ENCODE measurements around the gene STK26.

Gene STK26

DNA sequence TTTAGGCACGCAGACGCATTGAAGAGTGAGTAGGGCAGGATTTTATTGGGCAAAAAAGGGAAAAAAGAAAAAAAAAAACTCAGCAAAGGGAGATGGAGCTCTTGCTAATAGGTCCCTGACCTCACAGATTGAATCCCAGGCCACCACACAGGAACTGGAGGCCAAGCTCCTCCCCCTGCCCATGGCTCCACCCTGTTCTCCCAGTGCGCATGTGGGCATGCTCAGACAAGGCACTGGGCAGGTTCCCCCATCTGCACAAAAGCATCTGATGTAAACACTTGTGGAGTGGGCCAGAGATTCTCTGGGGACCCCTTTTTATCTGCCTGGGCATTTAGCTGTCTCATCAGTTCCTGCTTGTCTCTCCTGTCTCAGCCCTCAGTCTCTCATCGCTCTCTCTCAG lies 95.3 kb downstream of the STK26 start:
- TF ChIP-seq, protein P1, sequence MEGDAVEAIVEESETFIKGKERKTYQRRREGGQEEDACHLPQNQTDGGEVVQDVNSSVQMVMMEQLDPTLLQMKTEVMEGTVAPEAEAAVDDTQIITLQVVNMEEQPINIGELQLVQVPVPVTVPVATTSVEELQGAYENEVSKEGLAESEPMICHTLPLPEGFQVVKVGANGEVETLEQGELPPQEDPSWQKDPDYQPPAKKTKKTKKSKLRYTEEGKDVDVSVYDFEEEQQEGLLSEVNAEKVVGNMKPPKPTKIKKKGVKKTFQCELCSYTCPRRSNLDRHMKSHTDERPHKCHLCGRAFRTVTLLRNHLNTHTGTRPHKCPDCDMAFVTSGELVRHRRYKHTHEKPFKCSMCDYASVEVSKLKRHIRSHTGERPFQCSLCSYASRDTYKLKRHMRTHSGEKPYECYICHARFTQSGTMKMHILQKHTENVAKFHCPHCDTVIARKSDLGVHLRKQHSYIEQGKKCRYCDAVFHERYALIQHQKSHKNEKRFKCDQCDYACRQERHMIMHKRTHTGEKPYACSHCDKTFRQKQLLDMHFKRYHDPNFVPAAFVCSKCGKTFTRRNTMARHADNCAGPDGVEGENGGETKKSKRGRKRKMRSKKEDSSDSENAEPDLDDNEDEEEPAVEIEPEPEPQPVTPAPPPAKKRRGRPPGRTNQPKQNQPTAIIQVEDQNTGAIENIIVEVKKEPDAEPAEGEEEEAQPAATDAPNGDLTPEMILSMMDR (IDR thresholded peaks at IDR 0.05; ENCODE audit: borderline replicate concordance, insufficient read depth, low read depth, low read length), result no peak
- no peak overlapping the region for H3K4me3 ChIP-seq (ENCODE audit: low read depth, low read length)

DNA sequence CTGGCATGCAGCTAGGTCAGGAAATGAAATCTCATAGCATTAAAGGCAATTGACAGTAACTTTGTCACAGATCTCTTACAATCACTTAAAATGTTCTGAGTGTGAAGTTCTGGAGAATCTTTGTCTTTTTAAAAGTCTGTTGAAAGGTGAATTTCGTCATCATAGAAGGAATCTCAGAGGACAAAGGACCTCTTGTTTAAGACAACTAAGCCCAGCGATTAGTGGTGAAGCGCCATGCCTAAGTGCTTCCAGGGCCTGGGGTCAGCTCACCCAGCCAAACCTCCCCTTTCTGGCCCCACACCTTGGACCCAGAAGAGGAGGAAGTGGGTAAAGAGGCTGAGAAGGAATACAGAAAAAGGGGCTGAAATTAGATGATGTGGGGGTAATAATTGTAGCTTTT lies 96.2 kb downstream of the STK26 start:
- TF ChIP-seq, protein P1 (IDR thresholded peaks at IDR 0.05; ENCODE audit: borderline replicate concordance, insufficient read depth, low read depth, low read length), result no peak
- H3K4me3 ChIP-seq (ENCODE audit: low read depth, low read length), result no peak overlapping the region

DNA sequence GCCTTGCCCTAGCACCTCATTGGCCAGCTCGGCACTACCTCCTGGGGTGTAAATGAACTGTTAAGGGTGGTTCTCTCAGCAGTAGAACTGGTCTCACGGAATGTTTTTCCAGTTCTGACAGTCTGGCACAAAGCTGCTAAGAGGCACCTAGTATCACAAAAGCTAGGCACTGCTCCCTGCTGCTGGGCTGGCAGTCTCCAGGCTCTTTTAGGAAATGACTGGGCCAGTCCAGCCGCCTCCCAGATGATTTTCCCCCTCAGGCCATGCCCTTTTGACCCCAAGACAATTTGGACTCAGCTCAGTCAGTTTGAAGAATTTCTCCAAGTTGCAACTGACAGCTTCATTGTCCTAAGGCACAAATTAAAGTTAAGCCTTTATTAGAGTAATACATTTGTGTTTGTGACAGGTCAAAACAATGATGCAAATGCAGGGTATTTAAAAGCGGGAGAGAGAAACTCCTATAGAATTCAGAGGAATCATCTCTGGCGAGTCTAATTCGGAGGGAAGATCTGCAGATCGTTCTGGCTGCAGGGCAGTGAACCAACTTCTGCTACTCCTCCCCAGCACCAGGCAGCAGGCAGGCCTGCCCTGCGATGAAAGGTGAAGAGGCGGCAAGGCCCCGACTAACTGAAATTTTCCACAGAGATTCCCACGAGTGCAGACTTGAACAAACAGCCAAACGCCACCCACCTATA lies 96.9 kb downstream of the STK26 start:
- H3K4me3 ChIP-seq (ENCODE audit: low read depth, low read length), result no peak overlapping the region
- TF ChIP-seq, protein P1 (IDR thresholded peaks at IDR 0.05; ENCODE audit: borderline replicate concordance, insufficient read depth, low read depth, low read length), result no peak

DNA sequence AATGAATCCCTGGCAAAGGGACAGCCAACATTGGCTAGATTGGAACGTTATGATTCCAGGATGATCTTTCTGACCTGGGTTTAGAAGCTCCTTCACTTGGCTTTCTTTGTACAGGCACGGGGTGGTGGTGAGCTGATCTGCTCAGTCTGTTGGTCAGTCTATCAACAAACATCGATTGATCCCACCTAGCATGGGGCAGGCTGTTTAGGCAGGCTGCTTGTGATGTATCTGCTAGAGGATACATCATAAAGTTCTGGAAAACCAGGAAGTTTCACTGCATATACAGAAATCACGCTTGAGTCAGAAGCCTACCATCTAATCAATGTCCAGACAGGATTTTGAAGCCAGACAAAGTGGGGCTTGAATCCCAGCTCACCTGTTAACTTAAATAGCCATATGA lies 97.8 kb downstream of the STK26 start:
- no peak overlapping the region for H3K4me3 ChIP-seq (ENCODE audit: low read depth, low read length)
- TF ChIP-seq, protein P1 (IDR thresholded peaks at IDR 0.05; ENCODE audit: borderline replicate concordance, insufficient read depth, low read depth, low read length), result no peak
